GM20000 (cell line): Measurements from ENCODE around the gene DLG3.

Source experiments
- DNase-seq: peaks from one replicate; pipeline ENCODE4 v3.0.0; 2012; ENCODE audit warnings: low spot score
- TF ChIP-seq, protein P1 (sequence below): IDR thresholded peaks from 2 replicates; pipeline ENCODE4 v1.5.1; 2012; ENCODE audit warnings: mild to moderate bottlenecking, control low read depth; ENCODE audit errors: extremely low read depth, missing control alignments

The DLG3 gene

DNA sequence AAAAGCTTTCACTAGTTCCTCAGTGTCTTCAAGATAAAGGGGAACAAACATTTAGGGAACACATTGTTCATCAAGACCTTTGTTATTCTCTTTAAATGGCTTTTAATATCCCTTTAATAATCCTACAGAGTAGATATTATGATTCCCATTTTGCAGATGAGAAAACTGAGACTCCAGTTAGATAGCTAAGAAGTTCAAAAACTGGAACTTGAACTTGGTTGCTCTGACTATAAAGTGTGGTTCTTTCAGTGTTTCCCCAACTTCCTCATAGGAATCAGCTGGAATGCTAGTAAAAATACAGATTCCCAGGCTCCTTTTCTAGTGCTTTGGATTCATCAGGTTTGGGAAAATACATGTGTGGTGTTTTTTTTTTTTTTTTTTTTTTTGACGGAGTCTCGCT lies 37.7 kb downstream of the DLG3 start:
- TF ChIP-seq, protein P1, sequence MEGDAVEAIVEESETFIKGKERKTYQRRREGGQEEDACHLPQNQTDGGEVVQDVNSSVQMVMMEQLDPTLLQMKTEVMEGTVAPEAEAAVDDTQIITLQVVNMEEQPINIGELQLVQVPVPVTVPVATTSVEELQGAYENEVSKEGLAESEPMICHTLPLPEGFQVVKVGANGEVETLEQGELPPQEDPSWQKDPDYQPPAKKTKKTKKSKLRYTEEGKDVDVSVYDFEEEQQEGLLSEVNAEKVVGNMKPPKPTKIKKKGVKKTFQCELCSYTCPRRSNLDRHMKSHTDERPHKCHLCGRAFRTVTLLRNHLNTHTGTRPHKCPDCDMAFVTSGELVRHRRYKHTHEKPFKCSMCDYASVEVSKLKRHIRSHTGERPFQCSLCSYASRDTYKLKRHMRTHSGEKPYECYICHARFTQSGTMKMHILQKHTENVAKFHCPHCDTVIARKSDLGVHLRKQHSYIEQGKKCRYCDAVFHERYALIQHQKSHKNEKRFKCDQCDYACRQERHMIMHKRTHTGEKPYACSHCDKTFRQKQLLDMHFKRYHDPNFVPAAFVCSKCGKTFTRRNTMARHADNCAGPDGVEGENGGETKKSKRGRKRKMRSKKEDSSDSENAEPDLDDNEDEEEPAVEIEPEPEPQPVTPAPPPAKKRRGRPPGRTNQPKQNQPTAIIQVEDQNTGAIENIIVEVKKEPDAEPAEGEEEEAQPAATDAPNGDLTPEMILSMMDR: no peak
- no peak for DNase-seq

DNA sequence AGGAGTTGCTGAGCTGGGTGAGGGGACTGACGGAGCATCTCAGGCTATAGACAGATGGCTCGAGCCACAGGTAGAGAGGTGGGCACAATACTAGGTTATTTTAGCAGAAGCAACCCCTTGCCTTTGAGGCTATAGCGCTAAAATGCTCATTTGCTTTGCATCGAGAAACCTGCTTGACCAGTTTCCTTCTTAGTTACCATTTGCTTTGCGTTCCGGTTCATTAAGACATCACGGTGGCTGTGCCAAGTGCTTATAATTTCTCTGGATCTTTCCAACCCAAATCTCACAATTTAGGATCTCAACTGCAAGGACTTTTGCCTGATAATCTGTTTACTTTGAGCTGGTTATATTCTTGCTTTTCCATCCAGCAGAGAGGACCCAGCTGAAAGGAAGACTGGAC lies 40.8 kb downstream of the DLG3 start:
- DNase-seq: no peak
- TF ChIP-seq, protein P1: no peak

DNA sequence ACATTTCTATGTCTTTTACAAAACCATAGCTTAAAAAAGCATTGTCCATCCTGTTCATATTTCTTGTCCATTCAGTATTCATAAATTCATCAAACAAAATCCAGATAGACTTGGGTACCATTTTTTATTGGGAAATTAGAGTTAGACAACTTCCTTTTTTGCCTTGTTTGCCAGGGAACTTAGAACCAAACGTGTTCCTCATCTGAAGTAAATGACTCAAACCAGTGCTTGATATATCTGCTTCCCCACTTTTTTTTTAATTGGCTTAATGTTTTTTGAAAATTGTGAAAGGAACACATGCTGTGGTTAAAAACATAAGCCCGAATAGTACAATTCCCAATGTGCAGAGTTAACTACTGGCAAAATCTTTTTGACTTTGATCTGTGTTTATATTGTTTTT lies 44.2 kb downstream of the DLG3 start:
- TF ChIP-seq, protein P1: no peak
- no peak for DNase-seq

DNA sequence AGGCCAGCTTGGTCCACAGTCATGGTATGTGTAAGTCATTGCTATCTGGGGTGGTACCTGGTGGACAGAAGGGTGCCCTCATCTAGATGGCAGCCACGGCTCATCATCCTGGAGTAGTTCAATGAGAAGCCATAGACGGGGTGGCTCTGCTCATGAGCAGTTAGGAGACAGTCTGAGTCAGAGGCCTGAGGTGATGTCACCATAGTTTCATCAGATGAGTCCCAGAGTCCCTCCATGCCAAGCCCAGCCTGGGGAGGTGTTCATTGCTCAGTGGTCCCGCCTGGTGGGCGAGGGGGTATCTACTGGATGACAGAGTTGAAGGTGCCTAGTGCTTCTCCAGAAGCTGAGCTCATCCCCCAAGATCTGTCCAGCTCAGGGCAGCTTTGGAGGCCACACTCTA lies 49.8 kb downstream of the DLG3 start:
- no peak for DNase-seq
- TF ChIP-seq, protein P1: no peak

DNA sequence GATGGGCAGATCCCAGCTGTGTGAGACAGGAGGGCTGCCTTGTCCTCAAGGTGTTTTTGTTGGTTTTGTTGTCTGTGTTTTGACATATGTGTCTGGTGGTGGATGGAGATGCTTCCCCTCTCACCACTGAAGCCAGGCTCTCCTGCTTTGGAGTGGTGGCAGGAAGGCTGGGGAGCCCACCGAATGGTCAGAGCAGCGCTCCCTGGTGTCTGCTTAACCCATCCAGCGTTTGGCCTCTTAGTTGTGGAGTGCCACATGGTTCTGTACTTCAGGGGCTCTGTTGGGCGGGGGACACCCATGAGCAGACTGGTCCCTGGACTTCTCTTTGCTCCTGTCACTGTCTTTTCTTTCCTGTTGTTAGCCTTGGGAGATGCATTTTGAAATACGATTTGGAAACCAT lies 51.9 kb downstream of the DLG3 start:
- TF ChIP-seq, protein P1: no peak
- no peak for DNase-seq

DNA sequence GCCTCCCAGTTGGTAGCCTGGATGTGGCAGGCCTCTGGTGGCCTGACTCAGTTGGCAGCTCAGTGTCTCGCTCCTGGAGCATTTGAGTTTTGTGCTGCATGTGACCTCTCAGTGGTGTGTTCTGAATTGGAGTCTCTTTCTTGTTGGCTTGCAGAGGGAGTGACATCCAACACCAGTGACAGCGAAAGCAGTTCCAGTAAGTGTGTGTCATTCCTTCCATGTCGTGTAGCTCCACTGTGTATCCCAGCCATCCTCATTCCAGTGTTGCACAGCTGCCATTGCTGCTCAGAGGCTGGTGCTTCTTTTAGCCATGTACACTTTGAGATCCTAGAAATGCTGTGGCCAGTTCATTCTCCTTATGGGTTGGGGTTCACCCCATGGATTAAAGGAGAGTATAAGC lies 52.4 kb downstream of the DLG3 start:
- no peak for DNase-seq
- TF ChIP-seq, protein P1: no peak

DNA sequence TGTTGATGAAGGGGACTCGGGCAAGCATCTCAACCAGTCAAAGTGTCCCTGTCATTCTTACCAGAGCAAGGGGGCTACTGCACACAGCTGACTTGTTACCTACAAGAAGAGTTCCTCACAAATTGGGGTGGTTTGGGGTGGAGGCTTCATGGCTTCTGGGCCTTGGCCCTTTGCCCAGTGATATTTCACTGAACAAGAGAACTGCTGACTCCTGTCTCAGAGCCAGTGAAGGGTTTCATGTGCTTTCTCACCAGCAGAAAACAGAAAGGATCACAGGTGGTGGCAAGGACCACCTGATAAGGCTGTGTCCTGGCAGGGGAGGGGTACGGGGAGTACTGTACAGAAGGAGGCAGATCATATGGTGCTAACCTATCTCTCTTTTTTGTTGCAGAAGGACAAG lies 53.5 kb downstream of the DLG3 start:
- DNase-seq: no peak
- TF ChIP-seq, protein P1: no peak
